DOHH2 (cell line): ENCODE data around the gene ZNF581.

Source experiments
- H3F3A ChIP-seq: fragments of 200-600 bp; sonication (generic), shearing (Covaris generic); 2 replicates; pipeline ENCODE4 v1.6.0; 2016; ENCODE audit warnings: antibody characterized with exemption, mild to moderate bottlenecking; ENCODE audit not compliant: control insufficient read depth, insufficient read depth
- H3K27ac ChIP-seq: fragments of 200-600 bp; sonication (generic); 2 replicates; pipeline ENCODE4 v1.5.1; 2014; ENCODE audit warnings: low read depth, mild to moderate bottlenecking, low read length, moderate library complexity
- H3K27me3 ChIP-seq: fragments of 200-600 bp; sonication (generic); 2 replicates; pipeline ENCODE4 v1.6.1; 2014; ENCODE audit warnings: mild to moderate bottlenecking, low read length, mixed read lengths; ENCODE audit not compliant: control insufficient read depth
- H3K36me3 ChIP-seq: fragments of 200-600 bp; sonication (generic); 2 replicates; pipeline ENCODE4 v1.6.1; 2014; ENCODE audit warnings: mild to moderate bottlenecking, low read length, moderate library complexity, mixed read lengths; ENCODE audit not compliant: control insufficient read depth
- H3K4me1 ChIP-seq: fragments of 200-600 bp; sonication (generic); 2 replicates; pipeline ENCODE4 v1.6.1; 2014; ENCODE audit warnings: mild to moderate bottlenecking, low read length, mixed read lengths; ENCODE audit not compliant: control insufficient read depth
- H3K4me2 ChIP-seq: fragments of 200-600 bp; sonication (generic); 2 replicates; pipeline ENCODE4 v1.6.0; 2014; ENCODE audit warnings: mild to moderate bottlenecking, low read length, moderate library complexity
- H3K4me3 ChIP-seq: fragments of 200-600 bp; sonication (generic); 2 replicates; pipeline ENCODE4 v1.5.1; 2014; ENCODE audit warnings: mild to moderate bottlenecking, low read length, mixed read lengths
- H3K79me2 ChIP-seq: fragments of 200-600 bp; sonication (generic); 2 replicates; pipeline ENCODE4 v1.6.1; 2014; ENCODE audit warnings: mild to moderate bottlenecking, low read length, mixed read lengths; ENCODE audit not compliant: control insufficient read depth
- H3K9me2 ChIP-seq: fragments of 200-600 bp; sonication (generic); replicated peaks from 2 replicates; pipeline ENCODE4 v1.6.1; 2014; ENCODE audit warnings: mild to moderate bottlenecking, low read length, mixed read lengths; ENCODE audit not compliant: control insufficient read depth
- H3K9me3 ChIP-seq: fragments of 200-600 bp; sonication (generic); 2 replicates; pipeline ENCODE4 v1.6.1; 2014; ENCODE audit warnings: antibody characterized with exemption, low read length, mixed read lengths; ENCODE audit not compliant: control insufficient read depth, insufficient read depth
- H4K20me1 ChIP-seq: fragments of 200-600 bp; sonication (generic); 2 replicates; pipeline ENCODE4 v1.6.0; 2014; ENCODE audit warnings: low read depth, mild to moderate bottlenecking, antibody characterized with exemption, low read length, moderate library complexity; ENCODE audit not compliant: control insufficient read depth, insufficient read depth
- EZH2phosphoT487 ChIP-seq: fragments of 200-600 bp; sonication (generic); IDR thresholded peaks from 2 replicates; pipeline ENCODE4 v1.6.1; 2017; ENCODE audit warnings: borderline replicate concordance, mild to moderate bottlenecking, antibody characterized with exemption, low read length, moderate library complexity, mixed read lengths
- TF ChIP-seq, protein P1 (sequence below): fragments of 200-600 bp; sonication (generic); IDR thresholded peaks from one replicate; pipeline ENCODE4 v1.5.1; 2014; ENCODE audit warnings: antibody characterized with exemption, mild to moderate bottlenecking, low read depth, low read length; ENCODE audit not compliant: poor library complexity, severe bottlenecking

Gene ZNF581, protein sequence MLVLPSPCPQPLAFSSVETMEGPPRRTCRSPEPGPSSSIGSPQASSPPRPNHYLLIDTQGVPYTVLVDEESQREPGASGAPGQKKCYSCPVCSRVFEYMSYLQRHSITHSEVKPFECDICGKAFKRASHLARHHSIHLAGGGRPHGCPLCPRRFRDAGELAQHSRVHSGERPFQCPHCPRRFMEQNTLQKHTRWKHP

DNA sequence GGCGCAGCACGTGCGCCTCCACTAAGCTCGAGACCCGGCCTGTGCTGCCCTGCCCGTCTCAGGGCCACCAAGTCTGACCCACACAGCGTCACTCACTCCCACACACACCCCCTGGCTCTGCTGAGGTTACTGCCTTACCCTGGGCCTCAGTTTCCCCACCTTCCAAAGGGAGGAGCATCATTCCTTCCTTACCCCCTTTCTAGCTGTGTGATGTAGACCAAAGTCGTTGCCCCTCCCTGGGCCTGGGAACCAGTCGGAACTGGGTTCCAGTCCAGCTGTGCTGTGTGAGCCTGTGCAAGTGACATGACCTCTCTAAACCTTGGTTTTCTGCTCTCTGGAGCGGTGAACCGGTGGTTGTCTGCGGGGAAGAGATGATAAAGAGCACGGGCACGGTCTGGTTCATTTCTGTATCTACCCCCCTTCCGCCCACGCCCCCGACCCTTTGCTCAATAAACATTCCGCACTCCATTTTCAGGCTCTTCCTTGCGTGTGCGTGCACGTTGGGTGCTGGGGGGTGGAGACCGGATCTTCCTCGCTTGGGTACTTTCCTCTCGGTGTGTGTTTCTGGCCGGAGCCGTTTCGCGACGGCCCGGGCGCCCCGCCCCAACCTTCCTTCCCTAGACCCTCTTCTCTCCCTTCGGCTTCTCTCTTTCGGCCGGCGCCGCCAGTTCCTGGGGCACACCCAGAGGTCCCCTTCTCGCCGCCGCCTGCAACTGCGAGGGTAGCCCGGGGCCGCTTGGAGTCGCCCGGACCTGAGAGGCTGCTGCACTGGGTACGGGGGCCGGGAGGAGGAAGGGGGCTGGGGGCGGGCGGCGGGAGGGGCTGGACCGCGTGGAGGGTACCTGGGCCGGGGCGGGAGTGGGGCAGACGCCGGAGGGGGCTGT is at the start of gene ZNF581:
TSS of gene ZNF581 (plus strand) at position 647 of the 884 bp plus-strand sequence. CDS start 923 bp downstream, outside the sequence.
- Histone ChIP-seq H3K36me3 (peaks cover 59% of the 10 kb centered on the region), H3K4me1 (peaks cover 63% of the 10 kb centered on the region), H3F3A (peaks cover 46% of the 10 kb centered on the region), H4K20me1 (no peaks in the 10 kb centered on the region), H3K4me3 (peak within 1 kb of the TSS; percentile 95), H3K9me2 (no peaks in the 10 kb centered on the region), H3K4me2 (peak within 1 kb of the TSS; percentile 87), H3K79me2 (peaks cover 79% of the 10 kb centered on the region), H3K9me3 (no peaks in the 10 kb centered on the region), H3K27ac (peak within 1 kb of the TSS; percentile 99), H3K27me3 (no peaks in the 10 kb centered on the region)
- TF ChIP-seq EZH2phosphoT487, result no peak
- TF ChIP-seq, protein P1, sequence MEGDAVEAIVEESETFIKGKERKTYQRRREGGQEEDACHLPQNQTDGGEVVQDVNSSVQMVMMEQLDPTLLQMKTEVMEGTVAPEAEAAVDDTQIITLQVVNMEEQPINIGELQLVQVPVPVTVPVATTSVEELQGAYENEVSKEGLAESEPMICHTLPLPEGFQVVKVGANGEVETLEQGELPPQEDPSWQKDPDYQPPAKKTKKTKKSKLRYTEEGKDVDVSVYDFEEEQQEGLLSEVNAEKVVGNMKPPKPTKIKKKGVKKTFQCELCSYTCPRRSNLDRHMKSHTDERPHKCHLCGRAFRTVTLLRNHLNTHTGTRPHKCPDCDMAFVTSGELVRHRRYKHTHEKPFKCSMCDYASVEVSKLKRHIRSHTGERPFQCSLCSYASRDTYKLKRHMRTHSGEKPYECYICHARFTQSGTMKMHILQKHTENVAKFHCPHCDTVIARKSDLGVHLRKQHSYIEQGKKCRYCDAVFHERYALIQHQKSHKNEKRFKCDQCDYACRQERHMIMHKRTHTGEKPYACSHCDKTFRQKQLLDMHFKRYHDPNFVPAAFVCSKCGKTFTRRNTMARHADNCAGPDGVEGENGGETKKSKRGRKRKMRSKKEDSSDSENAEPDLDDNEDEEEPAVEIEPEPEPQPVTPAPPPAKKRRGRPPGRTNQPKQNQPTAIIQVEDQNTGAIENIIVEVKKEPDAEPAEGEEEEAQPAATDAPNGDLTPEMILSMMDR, result no peak

DNA sequence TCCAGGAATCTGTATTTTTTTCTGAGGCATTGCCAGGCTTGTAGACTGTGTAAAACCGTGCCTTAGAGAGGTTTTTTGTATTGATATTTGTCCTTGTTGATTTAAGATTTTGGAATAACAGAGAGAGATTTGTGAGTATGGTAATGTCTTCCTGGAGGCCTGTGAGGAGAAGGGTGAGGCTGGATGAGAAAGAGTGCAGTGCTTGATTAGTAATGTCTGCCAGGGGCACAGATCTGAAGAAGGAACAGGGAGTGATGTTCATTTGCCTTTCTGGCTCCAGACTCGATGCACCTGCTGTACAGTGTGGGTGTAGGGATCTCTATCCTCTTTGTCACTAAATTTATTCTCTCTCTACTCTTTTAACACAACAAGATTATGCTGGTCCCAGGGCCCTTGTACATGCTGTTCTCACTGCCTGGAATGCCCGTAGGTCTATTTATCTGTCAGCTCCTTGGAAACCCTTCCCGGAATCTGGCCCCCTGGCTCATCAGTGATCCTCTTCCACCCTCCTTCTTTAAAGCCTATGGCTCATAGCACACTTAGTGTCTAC is 48.4 kb upstream of the ZNF581 start:
- Histone ChIP-seq H3K27ac (no peak overlapping the region), H3K4me3 (no peak overlapping the region), H3K27me3 (no peaks in the 10 kb centered on the region), H3K9me3 (no peaks in the 10 kb centered on the region), H3K36me3 (peaks cover 33% of the 10 kb centered on the region), H3K9me2 (no peaks in the 10 kb centered on the region), H3K79me2 (peaks cover 9% of the 10 kb centered on the region), H3F3A (no peaks in the 10 kb centered on the region), H3K4me1 (peaks cover 9% of the 10 kb centered on the region), H4K20me1 (no peaks in the 10 kb centered on the region), H3K4me2 (no peak overlapping the region)
- TF ChIP-seq, protein P1, result no peak
- no peak for TF ChIP-seq EZH2phosphoT487

DNA sequence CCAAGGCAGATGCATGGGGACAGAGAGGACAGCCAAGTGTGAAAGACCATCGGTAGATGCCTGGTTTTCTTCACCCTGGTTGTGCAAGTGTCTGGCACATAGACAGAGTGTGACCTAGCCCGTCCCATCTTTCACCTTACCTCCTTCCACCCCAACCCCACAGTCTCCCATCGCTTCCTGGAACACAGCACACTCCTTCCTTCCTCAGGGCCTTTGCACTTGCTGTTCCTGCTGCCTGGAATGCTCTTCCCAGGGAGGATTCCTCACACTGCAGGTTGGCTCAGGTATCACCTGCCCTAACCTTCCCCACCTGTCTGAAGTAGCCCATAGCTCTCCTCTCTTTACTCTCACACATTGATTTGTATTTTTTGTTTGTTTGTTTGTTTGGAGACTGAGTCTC is 47.1 kb upstream of the ZNF581 start:
- Histone ChIP-seq H3K4me2 (no peak overlapping the region), H3K27me3 (no peaks in the 10 kb centered on the region), H3K36me3 (peaks cover 33% of the 10 kb centered on the region), H3K9me3 (no peaks in the 10 kb centered on the region), H3K9me2 (no peaks in the 10 kb centered on the region), H3F3A (peaks cover 5% of the 10 kb centered on the region), H3K4me3 (no peak overlapping the region), H3K79me2 (peaks cover 9% of the 10 kb centered on the region), H3K27ac (no peak overlapping the region), H4K20me1 (no peaks in the 10 kb centered on the region), H3K4me1 (peaks cover 17% of the 10 kb centered on the region)
- TF ChIP-seq, protein P1, result no peak
- no peak for TF ChIP-seq EZH2phosphoT487
